ENCODE data around the gene LRCH4. TPM values are rescaled to one million over a fixed set of nuclear protein-coding genes. Genes with fewer than 3 reads are reported as not detected.

LRCH4 gene
- total RNA-seq, 1 experiment from 2014 or later = 11.0 TPM

DNA sequence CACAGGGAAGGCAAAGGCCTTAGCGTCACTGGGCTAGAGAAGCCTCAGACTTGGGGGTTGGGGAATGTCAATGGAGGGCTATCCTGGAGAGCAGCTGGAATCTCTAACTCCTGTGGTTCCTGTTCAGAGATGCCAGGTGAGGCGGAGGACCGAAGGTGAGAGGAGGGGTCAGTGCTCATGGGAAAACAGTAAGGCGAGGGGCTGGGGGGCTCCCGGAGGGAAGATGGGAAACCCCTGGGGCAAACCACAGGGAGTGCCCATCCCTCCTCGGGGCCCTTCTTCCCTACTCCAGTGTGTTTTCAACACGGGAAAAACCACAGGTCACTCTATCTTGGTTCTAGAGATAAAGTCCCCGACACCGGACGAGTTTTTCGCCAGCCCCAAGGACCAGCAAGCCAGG lies 3.3 kb downstream of the LRCH4 start:
- no peak for DNase-seq (ENCODE audit: extremely low read depth, low read depth)

DNA sequence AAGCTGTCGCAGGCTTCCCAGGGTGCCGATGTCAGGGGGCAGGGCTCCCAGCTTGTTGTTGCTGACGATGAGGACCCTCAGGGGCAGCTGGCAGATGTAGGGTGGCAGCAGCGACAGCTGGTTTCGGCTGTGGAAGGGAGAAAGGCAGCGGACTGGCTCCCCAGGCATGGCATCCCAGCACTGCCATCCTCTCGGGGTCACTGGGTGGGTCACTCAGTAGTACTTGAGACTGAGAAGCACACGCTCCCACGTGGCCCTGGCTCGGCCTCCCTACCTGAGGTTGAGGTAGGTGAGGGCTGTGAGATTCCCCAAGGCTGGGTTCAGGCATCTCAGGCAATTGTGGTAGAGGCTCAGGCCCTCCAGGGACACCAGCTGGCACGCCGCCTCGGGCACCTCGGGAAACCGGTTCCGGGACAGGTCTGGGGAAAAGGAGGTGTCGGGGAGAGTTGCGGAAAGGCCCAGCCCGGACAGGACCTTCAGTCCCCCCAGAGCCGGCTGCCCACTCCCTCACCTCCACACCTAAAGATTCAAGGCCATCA lies 3.8 kb downstream of the LRCH4 start:
- no peak for DNase-seq (ENCODE audit: extremely low read depth, low read depth)

DNA sequence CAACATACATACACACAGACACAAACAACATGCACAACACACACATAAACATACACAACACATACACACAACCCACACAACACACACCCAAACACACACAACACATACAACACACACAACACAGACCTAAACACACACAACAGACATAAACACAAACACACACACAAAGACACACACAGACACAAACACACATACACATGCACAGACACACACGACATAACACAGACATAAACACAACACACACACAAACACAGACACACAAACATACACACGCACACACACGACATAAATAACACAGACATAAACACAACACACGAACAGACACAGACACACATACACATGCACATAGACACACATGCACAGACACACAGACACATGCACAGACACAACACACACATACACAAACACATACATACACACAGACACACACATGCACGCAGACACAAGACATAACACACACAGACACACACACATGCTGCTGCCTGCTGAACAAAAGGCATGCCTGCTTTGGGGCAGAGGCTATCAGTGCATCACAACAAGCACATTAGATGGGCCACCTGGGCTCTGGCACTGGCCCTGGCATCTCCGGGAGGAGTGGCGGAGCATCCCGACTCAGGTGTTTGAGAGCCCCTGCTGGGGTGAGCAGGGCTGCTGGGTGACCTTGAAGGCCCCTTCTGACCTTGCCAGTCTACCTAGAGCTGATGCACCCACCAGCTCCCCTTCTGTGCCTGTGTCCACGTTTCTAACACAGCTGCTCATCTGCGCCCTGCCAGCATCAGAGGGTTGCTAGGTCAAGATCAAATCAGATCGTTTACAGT lies 5.3 kb downstream of the LRCH4 start:
- DNase-seq (ENCODE audit: extremely low read depth, low read depth) = no peak

DNA sequence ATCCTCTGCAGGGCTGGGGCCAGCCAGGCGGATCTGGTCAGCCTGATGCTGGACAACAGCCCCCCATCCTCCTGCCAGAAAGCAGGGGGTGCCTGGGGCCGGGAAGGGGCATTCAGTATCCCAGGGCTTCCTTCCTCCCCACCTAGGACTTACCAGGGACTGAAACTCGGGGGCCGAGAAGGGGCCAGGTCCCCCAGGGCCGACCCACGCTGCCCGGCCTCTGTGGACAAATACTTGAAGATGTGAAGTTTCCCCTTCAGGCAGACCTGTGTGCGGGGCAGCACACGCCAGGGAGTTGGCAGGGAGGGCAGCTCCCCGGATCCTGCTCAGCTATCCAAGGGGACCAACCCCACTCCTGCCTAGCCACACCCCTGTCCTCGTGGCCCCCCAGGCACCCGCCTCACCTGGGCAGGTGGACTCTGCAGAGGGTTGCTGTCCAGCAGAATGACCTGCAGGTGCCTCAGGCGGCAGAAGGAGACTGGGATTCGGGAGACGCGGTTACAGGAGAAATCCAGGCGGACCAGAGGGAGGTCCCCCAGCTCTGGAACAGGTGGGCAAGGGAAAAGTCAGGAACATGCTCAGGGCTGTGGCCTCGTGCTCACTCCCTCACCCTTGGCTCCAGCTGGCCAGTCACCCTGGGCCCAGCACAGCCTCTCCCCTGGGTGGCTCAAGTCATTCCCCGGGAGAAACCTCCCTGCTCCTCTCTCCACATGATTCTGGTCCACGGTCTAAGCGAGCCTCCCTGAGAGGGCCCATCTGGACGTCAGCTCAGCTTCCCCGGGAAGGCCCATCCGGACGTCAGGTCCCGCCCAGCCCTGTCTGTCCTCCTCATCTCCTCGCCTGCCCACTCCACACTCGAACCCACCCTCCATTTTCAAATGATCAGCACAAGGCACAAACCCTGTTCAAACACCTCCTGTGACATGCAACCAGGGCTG lies 7.4 kb downstream of the LRCH4 start:
- no peak for DNase-seq (ENCODE audit: extremely low read depth, low read depth)

DNA sequence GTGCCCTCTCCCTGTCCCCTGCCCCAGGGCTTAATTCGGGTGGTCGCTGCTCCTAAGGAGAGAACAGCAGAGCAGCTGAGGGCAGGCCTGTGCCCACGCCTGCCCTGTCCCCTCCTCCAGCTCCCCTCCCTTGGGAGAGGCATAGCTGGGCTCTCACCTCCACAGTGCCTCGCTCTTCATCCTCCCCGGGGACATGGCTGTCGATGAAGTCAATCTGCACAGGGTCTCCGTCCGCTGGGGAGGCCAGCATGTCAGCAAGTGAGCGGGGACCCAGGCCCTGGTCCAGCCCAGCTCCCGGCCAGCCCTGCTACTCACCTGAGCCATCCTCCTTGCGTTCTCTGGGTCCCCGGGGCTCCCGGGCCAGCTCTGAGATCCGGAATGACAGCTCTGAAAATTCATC lies 8.4 kb downstream of the LRCH4 start:
- no peak for DNase-seq (ENCODE audit: extremely low read depth, low read depth)

DNA sequence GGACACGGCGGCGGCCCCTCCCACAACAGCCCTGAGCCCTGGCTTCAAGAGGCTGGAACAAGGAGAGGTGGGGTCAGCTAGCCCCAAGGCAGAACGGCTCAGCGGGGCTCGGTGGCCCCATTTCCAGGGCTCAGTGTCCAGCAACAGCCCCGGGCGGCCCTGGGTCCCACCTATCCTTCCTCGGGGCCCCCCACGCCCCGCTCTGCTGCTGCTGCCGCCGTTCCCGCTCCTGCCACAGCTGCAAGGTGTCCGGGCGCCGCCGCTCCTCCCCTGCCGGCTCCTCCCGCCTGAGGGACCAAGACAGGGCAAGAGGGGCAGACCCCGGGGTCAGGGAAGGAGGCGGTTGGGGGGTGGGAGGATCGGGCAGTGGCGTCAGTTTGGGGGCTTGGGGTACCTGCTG lies 8.8 kb downstream of the LRCH4 start:
- DNase-seq (ENCODE audit: extremely low read depth, low read depth) = no peak

DNA sequence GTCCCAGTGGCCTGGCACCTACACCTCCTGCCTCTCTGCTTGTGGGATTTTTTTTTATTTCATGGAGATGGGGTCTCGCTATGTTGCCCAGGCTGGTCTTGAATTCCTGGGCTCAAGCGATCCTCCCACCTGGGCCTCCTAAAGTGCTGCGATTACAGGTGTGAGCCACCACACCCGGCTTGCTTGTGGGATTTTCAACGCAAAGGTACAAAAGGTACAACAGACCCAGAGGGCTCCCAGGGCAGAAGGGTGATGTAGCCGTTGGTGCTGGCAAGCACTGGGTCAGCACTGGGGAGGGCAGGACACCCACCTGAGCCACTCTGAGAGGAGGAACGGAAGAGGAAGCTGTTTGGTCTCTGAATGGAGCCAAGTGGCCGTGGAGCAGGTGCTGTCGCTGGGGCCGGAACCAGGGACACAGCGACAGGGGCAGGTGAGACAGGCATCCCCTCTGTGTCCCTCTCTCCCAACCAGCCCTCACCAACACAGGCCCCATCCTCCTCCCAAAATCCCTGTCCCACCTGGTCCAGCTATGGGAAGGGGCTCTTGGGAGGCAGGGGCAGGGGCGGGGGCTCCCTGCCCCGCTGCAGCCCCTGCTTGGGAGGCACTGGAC lies 9.4 kb downstream of the LRCH4 start:
- DNase-seq (ENCODE audit: extremely low read depth, low read depth) = no peak

DNA sequence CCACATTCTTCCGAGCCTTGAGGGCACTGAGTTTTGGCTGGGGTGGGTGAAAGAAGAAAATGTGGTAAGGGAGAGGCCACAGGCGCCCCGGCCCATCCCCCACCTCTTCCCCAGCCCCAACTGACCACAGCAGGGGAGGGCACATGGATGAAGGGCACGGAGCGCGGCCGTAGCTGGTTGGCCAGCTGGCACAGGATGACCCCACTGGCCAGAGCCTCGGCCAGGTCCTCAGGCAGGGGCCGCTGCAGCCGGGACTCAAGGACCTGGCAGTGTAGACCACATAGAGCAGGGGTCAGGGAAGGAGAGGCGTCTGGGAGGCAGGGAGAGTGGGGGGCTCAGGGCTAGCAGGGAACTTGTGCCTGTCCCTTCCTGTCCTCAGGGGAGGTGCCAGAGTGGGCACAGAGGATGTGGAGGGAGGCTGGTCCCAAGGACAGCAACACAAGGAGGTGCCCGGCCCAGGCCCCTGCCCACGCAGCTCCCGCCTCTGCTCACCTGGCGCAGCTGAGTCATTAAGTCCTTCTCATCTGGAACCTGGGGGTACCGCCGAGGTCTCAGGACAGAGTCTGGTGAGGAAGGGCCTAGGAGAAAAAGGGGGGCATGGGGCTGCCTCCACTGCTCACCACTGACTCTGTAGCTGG lies 10.1 kb downstream of the LRCH4 start:
- no peak for DNase-seq (ENCODE audit: extremely low read depth, low read depth)

DNA sequence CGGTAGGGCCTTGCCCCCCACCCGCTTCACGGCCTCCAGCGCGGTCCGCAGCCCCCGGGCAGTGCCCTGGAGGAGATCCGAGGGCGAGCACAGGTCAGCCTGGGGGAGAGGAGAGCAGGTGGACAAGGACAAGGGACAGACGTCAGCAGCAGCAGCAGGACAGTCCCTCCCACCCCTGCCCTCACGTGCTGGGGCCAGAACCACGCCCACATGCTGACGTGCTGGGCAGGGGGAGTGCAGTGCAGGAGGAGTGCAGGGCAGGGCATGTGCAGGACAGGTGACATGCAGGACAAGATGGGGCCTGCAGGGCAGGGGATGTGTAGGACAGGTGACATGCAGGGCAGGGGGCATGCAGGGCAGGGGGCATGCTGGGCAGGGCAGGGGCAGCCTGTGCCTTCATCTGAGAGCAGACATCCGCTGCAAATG lies 10.7 kb downstream of the LRCH4 start:
- no peak for DNase-seq (ENCODE audit: extremely low read depth, low read depth)

DNA sequence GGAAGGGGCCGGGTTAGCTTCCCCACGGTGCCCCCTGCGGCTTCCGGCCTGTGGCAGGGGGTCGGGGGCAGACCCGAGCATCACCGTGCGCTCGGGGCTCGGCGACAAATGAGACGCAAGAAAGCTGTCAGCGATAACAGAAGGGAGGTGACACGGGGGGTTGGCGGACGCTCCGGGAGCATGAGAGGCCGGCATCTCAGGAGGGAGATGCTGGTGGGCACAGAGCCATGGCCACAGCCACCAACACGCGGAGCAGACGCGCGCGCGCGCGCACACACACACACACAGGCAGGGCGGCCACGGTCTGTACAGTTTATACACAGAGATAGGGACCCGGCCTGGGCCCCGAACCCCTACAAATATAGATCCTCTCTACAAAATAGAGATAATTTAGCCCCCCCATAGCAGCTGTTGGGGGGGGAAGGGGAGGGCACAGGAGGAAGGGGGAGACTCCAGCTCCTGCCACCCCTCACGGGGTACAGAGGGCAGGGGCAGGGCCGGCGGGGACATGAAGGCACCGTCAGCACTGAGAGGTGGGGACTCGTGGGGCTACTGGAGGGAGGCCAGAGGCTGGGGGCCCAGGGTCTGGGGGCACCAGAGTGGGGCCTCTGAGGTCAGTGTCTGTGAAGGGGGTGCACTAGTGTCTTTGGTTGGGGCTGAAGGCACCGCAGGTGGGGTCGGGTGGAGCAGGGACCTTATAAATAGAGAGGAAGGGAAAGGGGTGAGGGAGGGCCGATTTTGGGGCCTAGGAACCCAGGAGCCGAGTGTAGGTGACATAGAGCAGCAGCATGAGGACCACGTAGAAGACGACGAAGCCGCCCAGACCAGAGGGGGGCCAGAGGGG lies 11.3 kb downstream of the LRCH4 start:
- DNase-seq (ENCODE audit: extremely low read depth, low read depth) = no peak

DNA sequence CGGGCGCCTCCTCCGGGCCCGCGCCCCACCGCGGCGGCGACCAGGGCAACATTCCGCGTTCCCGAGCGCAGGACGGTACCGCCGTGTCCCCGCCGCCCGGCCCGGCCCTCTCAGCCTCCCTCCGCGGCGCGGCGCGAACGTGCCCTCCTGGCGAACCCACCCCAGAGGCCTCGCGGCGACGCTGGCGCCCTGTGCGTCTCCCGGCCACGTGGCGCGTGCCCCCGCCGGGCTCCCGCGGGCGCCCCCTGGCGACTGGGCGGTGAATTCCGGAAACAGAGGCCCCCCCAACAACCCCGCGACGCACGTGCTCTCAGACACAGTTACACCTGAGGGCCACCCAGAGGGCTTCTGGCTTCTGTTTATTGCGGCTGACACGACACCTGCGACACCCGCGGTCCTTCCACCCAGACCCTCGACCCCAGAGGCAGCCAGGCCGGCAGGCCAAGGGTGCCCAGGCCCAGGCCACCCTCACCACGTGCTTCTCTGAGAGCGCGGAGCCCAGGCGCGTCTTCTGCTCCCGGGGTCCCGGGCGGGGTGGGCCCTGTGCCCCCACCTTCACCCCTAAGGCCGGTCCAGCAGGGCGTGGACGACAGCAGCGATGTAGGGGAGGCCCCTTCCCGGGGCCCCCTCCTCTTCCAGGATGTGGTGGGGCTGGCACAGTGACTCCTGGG lies 12.1 kb downstream of the LRCH4 start, which contains the start of gene SAP25:
Gene SAP25 (minus strand): TSS at position 210 of the 671 bp plus-strand sequence. CDS start 158 bp downstream, at position 52.
- no peak for DNase-seq (ENCODE audit: extremely low read depth, low read depth)

DNA sequence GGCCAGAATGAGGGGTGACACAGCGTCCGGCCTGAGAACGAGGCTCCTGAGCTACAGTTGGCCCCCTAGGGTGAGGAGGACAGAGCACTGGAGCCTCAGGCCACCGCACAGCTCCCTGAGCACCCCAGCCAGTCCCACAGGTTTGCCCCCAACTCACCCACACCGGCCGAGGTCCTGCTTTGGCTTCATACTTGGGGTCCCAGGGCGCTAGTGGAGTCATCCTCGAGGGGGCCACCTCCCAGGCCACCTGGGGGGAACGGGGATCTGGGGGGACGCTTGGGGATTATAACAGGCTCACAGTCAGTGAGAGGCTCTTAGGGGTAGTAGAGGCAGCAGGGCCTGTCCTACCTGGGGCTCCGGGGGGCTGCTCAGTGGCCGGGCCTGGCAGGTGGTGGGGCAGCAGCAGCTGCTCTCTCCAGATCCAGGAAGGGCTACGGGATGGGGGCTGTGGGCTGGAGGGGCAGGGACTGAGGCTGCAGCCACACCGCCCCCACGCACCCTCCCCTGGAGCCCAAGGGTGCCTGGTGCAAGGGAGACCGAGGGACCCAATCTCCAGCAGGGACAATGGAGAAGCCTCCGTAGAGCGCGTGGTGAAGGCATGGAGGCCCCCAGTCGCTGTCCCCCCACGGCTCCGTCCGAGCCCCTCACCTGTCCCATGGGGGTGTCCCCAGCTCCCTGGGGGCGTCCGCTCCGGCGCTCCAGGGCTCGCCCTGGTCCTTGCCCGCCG lies 12.8 kb downstream of the LRCH4 start:
- DNase-seq (ENCODE audit: extremely low read depth, low read depth) = no peak

DNA sequence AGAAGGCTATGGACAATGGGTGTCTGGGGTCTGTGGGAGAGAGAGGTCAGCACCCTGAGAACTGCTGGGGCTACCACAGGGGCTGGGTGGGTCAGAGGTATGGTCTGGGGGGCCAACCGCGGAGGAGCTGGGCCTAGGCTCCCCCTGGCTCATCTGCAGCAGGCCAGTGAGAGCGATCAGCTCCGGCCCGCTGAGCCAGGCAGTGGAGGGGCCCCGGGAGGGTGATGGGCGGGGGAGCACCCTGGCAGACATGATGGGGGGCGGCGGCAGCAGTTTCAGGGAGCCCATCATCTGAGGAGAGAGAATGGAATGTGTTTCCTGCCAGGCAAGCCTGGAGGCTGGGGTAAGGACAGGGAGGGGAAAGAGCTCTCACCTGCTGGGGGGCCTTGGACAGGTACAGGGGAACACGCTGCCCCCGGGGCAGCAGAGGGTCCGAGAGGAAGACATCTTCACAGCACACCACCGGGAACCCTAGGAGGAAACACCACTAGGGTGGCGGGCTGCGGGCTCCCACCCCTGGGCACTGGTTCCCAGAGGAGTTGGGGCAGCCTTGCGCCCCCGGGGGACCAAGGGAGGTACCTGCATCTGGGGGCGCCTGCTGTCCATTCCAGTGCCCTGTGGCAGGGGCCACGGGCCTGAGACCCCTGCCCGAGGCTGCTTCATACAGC lies 13.5 kb downstream of the LRCH4 start:
- DNase-seq (ENCODE audit: extremely low read depth, low read depth) = no peak

DNA sequence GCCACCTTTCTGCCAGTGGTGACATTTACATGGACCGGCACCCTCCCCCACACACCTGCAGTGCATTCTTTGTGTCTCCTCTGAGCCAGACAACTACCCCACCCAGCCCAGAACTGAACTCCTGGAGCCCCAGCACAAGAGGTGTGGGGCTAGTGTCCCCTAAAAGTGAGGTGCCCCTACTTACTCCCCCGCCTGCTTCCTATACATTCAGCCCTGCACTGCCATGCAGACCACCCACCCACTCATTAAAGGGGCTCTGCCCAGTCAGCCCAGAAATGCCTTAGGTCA lies 14.2 kb downstream of the LRCH4 start:
- DNase-seq (ENCODE audit: extremely low read depth, low read depth) = no peak

DNA sequence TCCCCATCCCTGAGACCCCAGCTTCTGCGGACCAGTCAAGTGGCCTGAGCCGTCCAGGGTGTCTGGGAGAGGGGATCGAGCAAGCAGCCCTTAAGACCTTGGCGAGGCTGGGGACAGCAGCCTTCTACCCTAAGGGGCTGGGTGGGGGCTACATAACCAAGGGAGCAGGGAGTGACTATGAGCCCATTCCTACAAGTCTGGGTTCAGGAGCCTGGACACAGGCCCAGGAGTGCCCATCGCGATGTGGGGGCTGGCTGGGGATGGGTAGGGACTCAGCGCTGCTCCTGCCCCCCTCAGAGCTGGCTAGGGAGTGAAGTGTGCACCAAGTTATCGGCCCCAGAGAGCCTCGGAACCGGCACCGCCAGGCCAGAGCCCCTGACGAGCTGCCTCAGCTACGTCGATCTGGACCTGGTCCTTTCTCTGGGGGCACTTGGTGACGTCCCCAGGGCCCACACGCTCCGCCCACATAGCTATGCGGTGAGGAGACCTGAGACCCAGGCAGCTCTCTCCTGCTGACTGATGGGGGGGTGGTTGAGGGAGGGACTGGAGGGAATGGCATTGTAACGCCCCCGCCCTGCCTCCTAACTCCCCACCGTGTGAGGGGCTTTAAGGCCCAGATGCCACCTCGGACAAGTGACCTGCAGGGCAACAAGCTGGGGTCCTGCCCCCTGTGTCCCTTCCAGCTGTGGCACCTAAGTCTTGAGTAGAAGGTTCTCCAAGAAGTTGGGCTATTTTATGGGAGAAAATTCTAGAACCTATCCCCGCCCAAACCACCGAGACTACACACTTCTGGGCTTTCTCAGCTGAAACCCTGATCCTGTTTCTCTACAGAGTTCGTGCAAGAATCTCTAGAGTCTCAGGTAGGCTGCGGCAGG lies 14.7 kb downstream of the LRCH4 start:
- no peak for DNase-seq (ENCODE audit: extremely low read depth, low read depth)

DNA sequence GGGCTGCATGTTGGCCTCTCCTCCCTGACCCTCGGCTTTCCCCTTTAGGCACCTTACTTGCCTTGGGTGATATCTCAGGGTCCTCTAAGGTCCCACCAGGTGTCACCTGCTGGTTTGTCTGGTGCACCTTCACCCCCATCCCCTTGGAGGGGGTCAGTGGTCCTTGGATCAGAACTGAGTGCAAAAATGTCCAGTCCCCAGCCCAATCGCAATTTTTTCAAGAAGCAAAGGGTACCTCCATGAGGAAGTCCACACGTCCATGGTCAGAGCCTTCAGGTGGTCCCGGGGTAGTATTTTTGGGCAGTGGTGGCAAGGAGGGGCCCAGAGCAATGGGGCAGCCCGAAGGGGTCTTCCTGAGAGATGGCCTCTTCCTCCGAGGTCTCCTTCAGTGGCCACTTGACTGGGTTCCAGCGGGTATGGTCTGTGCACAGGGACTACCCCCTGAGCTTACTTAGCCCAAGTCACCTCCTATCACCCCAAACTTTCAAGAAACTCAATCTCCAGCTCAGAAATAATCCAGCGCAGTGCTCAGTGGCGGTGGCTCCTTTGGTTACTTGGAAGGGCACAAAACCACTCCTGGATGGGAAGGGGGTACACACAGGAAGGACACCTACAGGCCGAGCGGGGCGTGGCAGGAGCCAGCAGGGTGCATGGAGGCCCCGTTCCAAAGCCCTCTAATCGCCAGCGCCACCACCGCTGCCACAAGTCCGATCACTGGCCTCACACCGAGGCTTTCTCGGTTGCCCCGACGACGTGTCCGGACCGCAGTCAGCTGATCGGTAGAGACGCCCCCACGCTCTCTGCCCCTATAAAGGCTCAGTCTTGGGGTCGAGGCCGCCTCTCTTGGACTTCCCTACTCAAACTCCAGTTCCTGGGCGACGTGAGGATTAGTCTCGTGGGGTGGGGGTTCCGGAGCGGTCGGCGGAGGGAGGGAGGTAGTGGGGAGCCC lies 16.8 kb downstream of the LRCH4 start:
- no peak for DNase-seq (ENCODE audit: extremely low read depth, low read depth)
